Skin of body (tissue), 2 donors: ENCODE results near the gene POLDIP2. TPM values are rescaled to one million over a fixed set of nuclear protein-coding genes. Genes with fewer than 3 reads are reported as not detected.
A peak's percentile ranks its signal among the peaks of the same experiment; 100 is the strongest.

Experiments
- DNase-seq: peaks from one replicate; lab custom pipeline; 2025; lab: John Stamatoyannopoulos, UW
- total RNA-seq: library from RNA; depleted of rRNA; stranded (reverse); fragments of >200 nt; gene quantifications from one replicate; pipeline ENCODE4 v1.2.3, GENCODE V29; 2014

POLDIP2 gene
- total RNA-seq = 29.6 TPM

GRCh38 chr17:28357061-28357900 lies at the start of gene POLDIP2:
POLDIP2 (minus strand) TSS chr17:28357527; CDS start chr17:28357448, 79 bp downstream.
- peak; percentile 92 for DNase-seq

- DNase-seq = no peak
These were observed 49.1 kb upstream of the POLDIP2 start for GRCh38 chr17:28406473-28406814.

GRCh38 chr17:28405632-28406472 lies 48.5 kb upstream of the POLDIP2 start, which contains the start of gene SLC46A1:
SLC46A1 (minus strand) TSS chr17:28406212; CDS start chr17:28406114, 98 bp downstream.
- no peak for DNase-seq

- DNase-seq = no peak
These were observed 47.7 kb upstream of the POLDIP2 start for GRCh38 chr17:28404812-28405570.

GRCh38 chr17:28404461-28404811 lies 47.1 kb upstream of the POLDIP2 start:
- no peak for DNase-seq

GRCh38 chr17:28404007-28404406 lies 46.7 kb upstream of the POLDIP2 start:
- no peak for DNase-seq

- DNase-seq = no peak
These were observed 45.5 kb upstream of the POLDIP2 start for GRCh38 chr17:28402844-28403243.

GRCh38 chr17:28402224-28402630 lies 44.9 kb upstream of the POLDIP2 start:
- DNase-seq = no peak

- DNase-seq = no peak
These were observed 42.5 kb upstream of the POLDIP2 start for GRCh38 chr17:28399808-28400207.

GRCh38 chr17:28398280-28398981 lies 41.1 kb upstream of the POLDIP2 start:
- DNase-seq = no peak

GRCh38 chr17:28397687-28398279 lies 40.5 kb upstream of the POLDIP2 start:
- DNase-seq = no peak

- DNase-seq = no peak
These were observed 39.9 kb upstream of the POLDIP2 start for GRCh38 chr17:28397275-28397674.

- DNase-seq = no peak
These were observed 39.4 kb upstream of the POLDIP2 start for GRCh38 chr17:28396635-28397239.

GRCh38 chr17:28395968-28396367 lies 38.6 kb upstream of the POLDIP2 start:
- DNase-seq = no peak

- no peak for DNase-seq
These were observed 38.1 kb upstream of the POLDIP2 start for GRCh38 chr17:28395426-28395825.

- no peak for DNase-seq
These were observed 37.2 kb upstream of the POLDIP2 start for GRCh38 chr17:28394337-28395116.

- no peak for DNase-seq
These were observed 35.2 kb upstream of the POLDIP2 start for GRCh38 chr17:28392491-28392890.

- no peak for DNase-seq
These were observed 34.1 kb upstream of the POLDIP2 start for GRCh38 chr17:28391401-28391800.

GRCh38 chr17:28390984-28391383 lies 33.7 kb upstream of the POLDIP2 start:
- DNase-seq = no peak
